GM21717 (cell line): ENCODE data around the gene NPIPB6.

ENCODE experiments used
- ATAC-seq: cut with Tn5 transposase; IDR thresholded peaks from one replicate; pipeline ENCODE4 v1.9.1; 2021; ENCODE audit warnings: mild to moderate bottlenecking, moderate library complexity; ENCODE audit not compliant: unreplicated experiment

NPIPB6 gene

DNA sequence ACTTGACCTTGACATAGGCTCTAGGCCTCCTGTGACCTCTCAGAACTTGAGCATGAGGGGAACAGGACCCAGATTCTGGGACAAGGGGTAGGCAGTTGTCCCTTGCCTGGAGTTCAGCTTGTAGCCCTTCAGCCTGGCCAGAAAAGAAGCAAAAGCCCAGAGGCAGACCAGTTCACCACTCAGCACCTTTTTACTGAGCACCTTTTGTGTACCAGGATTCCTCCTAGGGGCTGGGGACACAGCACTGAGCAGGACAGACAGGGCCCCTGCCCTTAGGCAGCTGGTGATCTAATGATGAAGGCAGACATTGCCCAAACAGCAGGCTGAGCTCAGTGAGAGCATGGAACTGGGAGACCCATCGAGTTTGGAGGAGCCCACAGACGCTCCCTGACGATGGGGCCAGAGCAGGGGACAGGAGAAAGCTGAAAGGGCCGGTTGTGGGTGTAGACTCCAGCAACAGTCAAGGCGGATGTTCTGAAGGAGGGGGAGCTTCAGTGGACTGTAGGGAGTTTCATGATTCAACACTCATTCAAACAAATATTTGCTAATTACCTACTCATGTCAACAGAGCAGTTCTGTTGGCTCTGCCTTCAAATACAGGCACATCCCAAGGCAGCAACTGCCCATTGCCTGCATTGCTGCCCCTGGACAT lies 38.9 kb downstream of the NPIPB6 start:
- ATAC-seq: no peak

DNA sequence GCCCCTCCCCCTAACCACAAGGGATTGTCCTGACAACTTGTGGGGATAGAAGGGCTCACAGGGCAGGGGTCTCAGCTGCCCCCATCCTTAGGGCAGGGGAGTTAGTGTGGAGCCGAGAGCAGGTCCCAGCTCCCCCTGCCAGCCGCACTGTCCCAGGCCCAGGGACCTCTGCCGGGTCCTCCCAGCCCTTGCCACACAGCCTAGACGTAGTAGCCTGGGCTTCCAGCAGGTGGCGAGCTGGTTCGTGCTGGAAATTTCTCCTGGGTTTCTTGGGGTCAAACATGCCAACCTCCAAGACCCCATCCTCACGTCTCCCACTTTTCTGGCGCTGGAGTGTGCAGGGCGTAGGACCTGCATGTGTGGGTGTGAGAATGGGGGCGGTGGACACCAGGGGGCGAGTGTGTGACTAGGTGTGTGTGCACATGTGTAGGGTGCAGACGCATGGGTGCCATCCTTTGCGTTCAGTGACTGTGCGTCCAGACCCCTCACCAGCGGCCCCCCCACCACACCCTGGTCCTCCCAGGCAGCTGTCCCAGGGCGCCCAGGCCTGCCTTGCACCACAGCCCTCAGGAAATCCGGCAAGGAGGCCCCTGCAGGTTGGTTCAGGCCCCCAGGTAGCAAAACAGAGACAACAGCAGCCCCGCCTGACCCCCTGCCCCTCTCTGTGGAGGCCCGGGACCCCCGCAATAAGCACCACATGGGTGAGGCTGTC lies 41.5 kb downstream of the NPIPB6 start:
- ATAC-seq: no peak

- no peak for ATAC-seq
Measured at GRCh38 chr16:28320741-28321140, 42.6 kb downstream of the NPIPB6 start.

DNA sequence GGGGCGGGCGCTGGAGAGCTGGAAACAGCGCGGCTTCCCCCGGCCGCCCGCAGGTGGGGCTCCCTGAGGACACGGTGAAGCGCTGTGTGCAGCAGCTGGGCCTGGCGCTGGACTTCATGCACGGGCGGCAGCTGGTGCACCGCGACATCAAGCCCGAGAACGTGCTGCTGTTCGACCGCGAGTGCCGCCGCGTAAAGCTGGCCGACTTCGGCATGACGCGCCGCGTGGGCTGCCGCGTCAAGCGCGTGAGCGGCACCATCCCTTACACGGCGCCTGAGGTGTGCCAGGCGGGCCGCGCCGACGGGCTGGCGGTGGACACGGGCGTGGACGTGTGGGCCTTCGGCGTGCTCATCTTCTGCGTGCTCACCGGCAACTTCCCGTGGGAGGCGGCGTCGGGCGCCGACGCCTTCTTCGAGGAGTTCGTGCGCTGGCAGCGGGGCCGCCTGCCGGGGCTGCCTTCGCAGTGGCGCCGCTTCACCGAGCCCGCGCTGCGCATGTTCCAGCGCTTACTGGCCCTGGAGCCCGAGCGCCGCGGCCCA lies 43.2 kb downstream of the NPIPB6 start:
- ATAC-seq: no peak

DNA sequence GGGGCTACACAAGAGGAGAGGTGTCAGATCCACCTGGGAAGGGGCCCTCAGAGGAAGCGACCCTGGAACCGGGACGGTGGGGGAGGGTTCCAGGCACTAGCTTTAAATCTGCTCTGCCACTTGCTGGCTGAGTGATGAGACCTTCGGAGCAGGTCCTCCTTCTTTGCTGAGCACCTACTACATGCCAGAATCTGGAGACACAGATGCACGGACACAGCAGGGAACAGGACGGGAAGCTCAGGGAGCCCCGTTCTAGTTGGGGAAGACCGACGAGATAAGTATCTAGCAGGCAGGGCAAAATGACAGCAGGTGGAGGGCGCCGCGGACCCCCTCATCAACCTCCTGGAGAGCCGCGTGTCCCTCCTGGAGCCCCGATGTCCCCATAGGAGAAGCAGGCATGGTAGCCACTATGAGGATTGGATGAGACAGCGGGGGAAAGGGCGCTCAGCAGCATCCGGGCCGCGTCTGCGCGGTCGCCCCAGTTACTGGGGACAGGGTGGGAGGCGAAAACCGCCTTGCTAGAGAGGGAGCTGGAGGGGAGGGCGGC lies 43.8 kb downstream of the NPIPB6 start:
- no peak for ATAC-seq

DNA sequence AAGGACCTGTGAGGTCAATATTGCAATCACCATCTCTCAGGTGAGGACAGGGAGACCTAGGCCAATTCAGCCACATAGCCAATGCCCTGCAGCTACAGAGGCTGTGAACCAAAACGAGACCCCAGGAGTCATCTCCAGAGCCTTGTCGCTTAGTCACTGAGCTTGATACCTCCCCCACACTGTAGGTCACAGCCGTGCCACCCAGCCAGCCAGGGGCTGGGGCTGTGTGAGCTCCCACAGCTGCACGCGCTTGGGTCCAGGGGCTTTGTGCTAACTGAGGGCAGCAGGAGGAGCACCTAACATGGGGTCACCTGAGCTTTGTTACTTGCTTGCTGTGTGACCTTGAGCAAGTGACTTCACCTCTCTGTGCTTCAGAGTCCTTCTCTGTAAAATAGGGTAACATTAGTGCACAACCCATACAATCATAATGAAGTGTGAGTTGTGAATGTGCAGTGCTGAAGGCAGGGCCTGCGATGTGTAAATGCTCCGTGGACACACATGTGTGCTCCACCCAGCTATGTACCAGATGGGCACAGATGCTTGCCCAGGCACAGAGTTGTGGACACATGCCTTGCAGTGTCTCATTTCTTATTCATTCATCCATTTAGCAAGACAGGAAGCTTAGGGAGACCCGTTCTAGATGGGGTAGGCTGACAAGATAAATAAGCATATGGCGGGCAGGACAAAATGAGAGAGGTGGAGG lies 45.1 kb downstream of the NPIPB6 start:
- ATAC-seq: no peak

DNA sequence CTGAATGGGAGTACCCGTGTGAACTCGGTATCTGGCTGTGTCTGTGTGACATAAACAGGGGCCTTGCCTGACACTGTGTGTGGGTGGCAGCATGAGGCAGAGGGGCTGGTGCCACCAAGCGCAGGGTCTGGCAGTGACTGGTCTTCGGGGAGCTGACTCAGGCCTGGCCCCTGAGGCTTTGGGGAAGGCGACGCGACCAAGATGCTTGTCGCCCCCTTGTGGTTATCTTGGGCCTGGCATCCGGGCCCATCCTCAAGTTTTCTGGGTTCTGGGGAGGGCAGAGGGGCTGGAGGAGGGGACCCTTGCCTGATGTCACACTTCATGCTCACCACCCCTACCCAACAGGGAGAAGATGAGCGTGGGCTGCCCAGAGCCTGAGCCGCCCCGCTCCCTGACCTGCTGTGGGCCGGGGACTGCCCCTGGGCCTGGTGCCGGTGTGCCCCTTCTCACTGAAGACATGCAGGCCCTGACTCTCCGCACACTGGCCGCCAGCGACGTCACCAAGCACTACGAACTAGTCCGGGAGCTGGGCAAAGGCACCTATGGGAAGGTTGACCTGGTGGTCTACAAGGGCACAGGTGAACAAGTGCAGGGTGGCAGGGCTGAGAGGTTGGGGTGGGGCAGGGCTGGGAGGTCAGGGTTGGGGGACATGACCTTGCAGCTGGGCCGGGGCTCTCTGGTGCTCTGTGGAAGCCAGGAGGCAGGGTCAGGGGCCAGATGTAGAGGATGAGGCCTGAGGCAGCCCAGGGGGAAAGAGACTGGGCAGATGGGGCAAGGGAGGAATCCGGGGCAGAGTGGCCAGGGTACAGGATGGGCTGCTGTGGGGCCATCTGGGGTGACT lies 46.0 kb downstream of the NPIPB6 start:
- ATAC-seq: no peak

- ATAC-seq: no peak
Measured at GRCh38 chr16:28316054-28316453, 47.3 kb downstream of the NPIPB6 start.

DNA sequence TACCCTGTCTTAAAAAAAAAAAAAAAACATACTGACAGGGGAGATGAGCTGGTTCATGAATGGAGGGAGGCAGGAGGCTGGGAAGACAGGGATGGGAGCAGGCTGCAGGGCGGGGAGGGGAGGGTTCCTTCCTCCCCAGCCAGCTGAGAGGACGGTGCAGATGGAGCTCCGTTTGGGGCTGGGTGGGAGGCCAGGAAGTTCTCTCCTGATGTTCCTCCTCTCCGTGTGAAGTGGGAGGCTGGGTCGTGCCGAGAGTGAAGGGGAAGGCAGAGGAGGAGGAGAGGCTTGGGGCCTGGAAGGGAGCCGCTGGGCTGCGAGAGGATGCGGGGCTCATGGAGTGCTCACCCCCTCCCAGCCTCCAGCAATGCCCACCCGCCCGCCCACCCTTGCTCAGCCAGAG lies 49.7 kb downstream of the NPIPB6 start:
- ATAC-seq: no peak

DNA sequence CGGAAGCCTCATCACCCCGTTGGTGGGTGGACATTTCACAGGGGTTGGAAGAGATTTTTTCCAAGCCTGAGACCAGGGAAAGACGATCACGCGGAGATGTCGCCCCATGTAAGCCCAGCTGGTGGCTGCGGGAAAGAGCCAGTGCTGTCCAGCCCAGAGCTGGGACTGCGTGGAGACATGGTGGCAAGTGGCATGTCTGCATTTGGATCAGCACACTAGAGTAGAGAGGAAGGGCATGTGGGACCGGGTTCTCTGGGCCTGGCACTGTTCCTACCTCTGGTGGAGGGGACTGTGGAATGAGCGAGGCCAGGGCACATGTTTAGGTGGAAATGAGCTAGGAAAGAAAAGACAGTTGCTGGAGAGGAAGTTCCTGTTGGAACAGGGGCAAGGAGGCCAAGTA lies 51.0 kb downstream of the NPIPB6 start:
- no peak for ATAC-seq

DNA sequence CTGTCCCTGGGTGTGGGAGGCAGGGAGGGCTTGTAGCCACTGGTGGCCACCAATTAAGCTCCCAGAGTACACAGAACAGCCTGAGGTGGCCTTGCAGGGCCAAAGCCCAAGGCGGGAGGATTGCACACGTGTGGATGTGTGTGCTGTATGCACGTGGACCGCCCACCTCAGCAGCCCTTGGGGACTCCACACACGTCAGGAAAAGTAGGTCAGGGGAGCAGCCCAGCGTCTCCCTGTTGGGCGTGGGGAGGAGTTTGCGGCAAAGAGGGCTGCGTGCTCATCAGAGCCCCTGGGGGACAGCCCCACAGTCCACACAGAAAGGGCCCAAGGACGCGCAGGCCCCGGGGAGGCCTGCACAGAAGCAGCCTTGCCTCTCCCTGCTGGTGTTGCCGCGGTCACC lies 51.4 kb downstream of the NPIPB6 start:
- no peak for ATAC-seq

GRCh38 chr16:28311413-28311812 lies 51.9 kb downstream of the NPIPB6 start:
- ATAC-seq: no peak

- ATAC-seq: no peak
Measured at GRCh38 chr16:28310796-28311195, 52.5 kb downstream of the NPIPB6 start.

DNA sequence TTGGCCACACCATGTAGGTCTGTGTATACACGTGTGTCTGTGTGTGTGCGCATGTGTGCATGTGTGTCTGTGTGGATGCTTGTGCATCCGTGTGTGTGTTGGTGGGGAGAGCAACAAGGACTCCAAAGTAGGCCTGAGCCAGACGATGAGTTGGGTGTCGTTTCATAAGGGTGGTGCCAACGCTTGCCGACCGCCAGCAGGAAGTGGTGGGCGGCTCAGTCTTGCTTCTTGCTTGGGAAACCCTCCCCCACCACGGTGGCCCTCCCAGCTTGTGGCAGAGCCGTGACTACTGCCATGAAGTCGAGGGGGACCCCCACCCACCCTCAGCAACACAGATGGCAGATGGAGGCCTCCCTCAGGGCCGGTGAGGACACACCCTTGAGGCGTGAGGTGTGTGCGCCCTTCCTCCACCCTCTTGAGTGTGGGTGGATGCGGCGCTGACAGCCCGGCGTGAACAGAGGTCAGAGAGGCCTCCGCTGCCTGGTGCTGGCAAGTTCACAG lies 53.4 kb downstream of the NPIPB6 start:
- ATAC-seq: no peak

GRCh38 chr16:28308794-28309584 lies 54.3 kb downstream of the NPIPB6 start:
- no peak for ATAC-seq

GRCh38 chr16:28307936-28308335 lies 55.4 kb downstream of the NPIPB6 start:
- ATAC-seq: no peak

DNA sequence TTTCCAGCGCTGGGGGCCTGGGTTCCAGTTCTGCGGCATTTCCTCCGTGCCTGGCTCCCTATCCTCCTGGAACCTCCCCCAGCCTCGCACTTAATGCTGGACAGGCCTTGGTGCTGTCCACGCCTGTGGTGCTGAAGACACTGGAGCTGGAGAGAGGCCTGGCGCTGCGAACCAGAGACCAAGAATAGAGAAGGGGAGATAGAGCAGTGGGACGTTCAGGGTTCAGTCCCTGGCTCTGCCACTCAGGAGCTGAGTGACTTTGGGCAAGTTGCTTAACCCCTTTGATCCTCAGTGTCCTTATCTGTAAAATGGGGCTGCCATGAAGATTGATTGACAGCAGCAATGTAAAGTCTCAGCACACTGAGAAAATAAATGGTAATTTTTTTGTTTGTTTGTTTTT lies 59.1 kb downstream of the NPIPB6 start:
- ATAC-seq: no peak

GRCh38 chr16:28303132-28303531 lies 60.2 kb downstream of the NPIPB6 start:
- no peak for ATAC-seq

DNA sequence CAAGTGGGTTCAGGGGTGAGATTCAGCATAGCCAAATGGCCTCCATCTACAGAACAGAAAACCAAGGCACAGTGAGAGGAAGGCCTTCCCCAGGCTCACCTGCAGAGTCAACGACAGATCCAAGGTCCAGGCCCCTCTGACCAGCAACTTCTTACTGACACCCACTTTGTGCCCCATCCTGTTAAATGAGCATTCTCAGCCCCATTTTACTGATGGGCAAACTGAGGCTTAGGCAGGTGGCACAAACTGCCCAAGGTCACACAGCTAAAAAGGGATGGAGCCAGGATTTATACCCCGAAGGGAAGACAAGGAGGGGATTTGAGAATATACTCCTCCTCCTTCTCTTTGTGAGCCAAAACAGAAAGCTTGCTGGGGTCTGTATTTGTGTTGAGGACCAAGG lies 61.7 kb downstream of the NPIPB6 start:
- ATAC-seq: no peak

DNA sequence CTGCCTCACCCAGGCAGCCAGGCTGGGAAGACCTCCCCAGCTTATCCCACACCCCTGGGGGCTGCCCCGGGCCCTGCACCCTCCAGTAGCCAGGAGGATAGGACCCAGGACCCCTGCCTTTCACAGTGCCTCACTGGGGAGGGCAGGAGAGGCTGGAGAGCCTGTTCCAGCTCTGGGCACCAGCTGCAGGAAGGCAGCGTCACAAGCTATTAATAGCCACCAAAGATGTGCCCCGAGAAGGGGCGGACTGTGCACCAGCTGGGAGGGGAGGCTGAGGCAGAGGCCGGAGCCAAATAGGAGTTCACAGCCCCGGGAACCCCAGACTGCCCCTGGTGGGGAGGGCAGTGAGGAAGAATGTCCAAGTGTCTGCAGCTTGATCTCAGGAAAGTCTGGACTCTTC lies 62.2 kb downstream of the NPIPB6 start:
- ATAC-seq: no peak
